Activated naive CD4-positive, alpha-beta T cell treated with anti-CD3 and anti-CD28 coated beads for 36 hours (primary cell): Measurements from ENCODE around the gene HCFC1. TPM values are rescaled to one million over a fixed set of nuclear protein-coding genes. Genes with fewer than 3 reads are reported as not detected.
A peak's percentile ranks its signal among the peaks of the same experiment; 100 is the strongest.

Experiments
- CTCF ChIA-PET: fragments of 350-600 bp; sonication (Branson Sonifier 250); formaldehyde crosslinking; loops from one replicate; lab custom pipeline; 2021; ENCODE audit warnings: antibody characterized with exemption; lab: Charles Lee
- DNase-seq: peaks from one replicate; pipeline ENCODE4 v3.0.0-alpha.2; 2020
- H3K27ac Mint-ChIP-seq: one replicate; pipeline ENCODE4 v1.8.0; 2021; ENCODE audit warnings: mild to moderate bottlenecking, mixed read lengths
- H3K27me3 Mint-ChIP-seq: one replicate; pipeline ENCODE4 v1.8.0; 2021; ENCODE audit warnings: low read depth, mixed read lengths
- H3K36me3 Mint-ChIP-seq: one replicate; pipeline ENCODE4 v1.8.0; 2021; ENCODE audit warnings: low read depth, mixed read lengths
- H3K4me1 Mint-ChIP-seq: one replicate; pipeline ENCODE4 v1.8.0; 2021; ENCODE audit warnings: low read depth, mixed read lengths
- H3K4me3 Mint-ChIP-seq: one replicate; pipeline ENCODE4 v1.8.0; 2021; ENCODE audit warnings: mild to moderate bottlenecking, moderate library complexity, mixed read lengths
- H3K9me3 Mint-ChIP-seq: one replicate; pipeline ENCODE4 v1.8.0; 2021; ENCODE audit warnings: mixed read lengths
- intact Hi-C: fragments of 100-400 bp; cut with micrococcal nuclease; formaldehyde crosslinking; loops from one replicate; pipeline ENCODE4 v1.15.1; 2023
- total RNA-seq, 2 experiments: library from RNA; stranded (reverse); gene quantifications; one replicate each; pipeline ENCODE4 v1.2.3, GENCODE V29; 2021

HCFC1 gene
- total RNA-seq, 2 experiments from 2014 or later = 85.0 to 86.1 TPM

DNA sequence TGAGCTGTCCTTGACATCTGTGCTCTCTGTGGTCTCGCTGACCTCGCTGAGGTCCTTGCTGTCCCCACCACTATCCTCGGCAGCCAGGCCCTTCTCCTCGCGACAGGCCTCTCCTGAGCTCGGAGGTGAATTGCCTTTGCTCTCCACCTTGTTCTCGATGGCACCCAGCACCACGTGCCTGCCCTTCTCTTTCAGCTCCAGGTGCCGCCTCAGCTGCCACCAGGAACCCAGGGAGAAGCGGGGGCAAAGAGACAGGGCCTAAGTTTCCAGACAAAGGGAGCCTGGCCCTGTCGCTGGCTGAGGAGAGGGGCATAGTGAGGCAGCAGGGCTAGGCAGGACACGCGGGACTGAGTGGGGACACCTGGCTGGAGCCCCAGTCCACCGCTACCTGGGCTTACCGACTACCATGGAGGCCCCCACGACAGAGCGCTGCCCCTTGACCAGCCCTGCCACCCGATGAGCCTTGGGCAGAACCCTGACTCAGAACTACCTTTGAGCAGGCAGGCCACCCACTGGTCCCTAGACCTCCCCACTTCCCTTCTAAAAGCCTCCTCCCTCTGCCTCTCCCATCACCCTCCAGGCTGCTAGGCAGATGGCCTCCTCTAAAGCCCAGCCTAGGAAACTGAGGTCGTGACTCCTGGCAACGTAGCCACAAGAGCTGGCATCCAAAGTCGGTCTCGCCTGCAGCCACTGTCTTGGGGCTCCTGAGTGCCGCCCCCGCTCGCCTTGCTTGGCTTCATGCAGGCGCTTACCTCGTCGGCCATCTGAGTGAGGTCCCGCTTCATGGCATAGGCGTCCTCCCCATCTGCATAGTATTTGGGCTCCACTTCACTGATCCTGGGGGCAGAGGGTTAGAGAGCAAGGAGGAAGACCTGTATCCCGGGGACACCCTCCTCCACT lies 41.4 kb downstream of the HCFC1 start:
- Mint-ChIP-seq H3K27ac (peak overlapping the region; percentile 61), H3K4me1 (peaks cover 29% of the 10 kb centered on the region), H3K4me3 (no peak overlapping the region), H3K36me3 (peaks cover 14% of the 10 kb centered on the region), H3K27me3 (no peaks in the 10 kb centered on the region), H3K9me3 (no peaks in the 10 kb centered on the region)
- DNase-seq = no peak
- CTCF ChIA-PET = interaction anchor here (10.6 kb wide), 1 partner anchor 17 kb away, joined by 82 read pairs; the partner anchor contains the start of gene RENBP
- intact Hi-C loops = no loop called here

- Mint-ChIP-seq H3K27ac (peak overlapping the region; percentile 79), H3K4me3 (peak overlapping the region; percentile 86)
Observed at GRCh38 chrX:153929576-153929975, 42.0 kb downstream of the HCFC1 start.

GRCh38 chrX:153928846-153929245 lies 42.8 kb downstream of the HCFC1 start:
- Mint-ChIP-seq H3K27ac (peak overlapping the region; percentile 79), H3K4me3 (peak overlapping the region; percentile 86), H3K36me3 (peaks cover 21% of the 10 kb centered on the region), H3K27me3 (no peaks in the 10 kb centered on the region), H3K9me3 (no peaks in the 10 kb centered on the region), H3K4me1 (peaks cover 28% of the 10 kb centered on the region)
- no peak for DNase-seq
- CTCF ChIA-PET = interaction anchor here (10.6 kb wide), 1 partner anchor 18 kb away, joined by 82 read pairs; the partner anchor contains the start of gene RENBP
- intact Hi-C loops = loop anchor here (1.0 to 5.0 kb wide), 5 partner anchors 38 to 468 kb away; partner anchors contain the start of genes HCFC1, IDH3G, RPL10 and SSR4

More at GRCh38 chrX:153929576-153929975, 42.0 kb downstream of the HCFC1 start:
- no peaks in the 10 kb centered on the region for H3K27me3 Mint-ChIP-seq
- intact Hi-C loops = loop anchor here (5.0 kb wide), 2 partner anchors 93 to 468 kb away; partner anchors contain the start of gene RPL10
- no peak for DNase-seq
- CTCF ChIA-PET = interaction anchor here (10.6 kb wide), 1 partner anchor 17 kb away, joined by 82 read pairs; the partner anchor contains the start of gene RENBP
- H3K9me3 Mint-ChIP-seq = no peaks in the 10 kb centered on the region
- H3K36me3 Mint-ChIP-seq = peaks cover 16% of the 10 kb centered on the region
- peaks cover 29% of the 10 kb centered on the region for H3K4me1 Mint-ChIP-seq

GRCh38 chrX:153927922-153928760 lies 43.5 kb downstream of the HCFC1 start:
- Mint-ChIP-seq H3K27ac (peak overlapping the region; percentile 98), H3K27me3 (no peaks in the 10 kb centered on the region), H3K36me3 (peaks cover 25% of the 10 kb centered on the region), H3K4me1 (peaks cover 28% of the 10 kb centered on the region), H3K4me3 (peak overlapping the region; percentile 88), H3K9me3 (no peaks in the 10 kb centered on the region)
- intact Hi-C loops = loop anchor here (1.0 to 5.0 kb wide), 7 partner anchors 7 to 469 kb away; partner anchors contain the start of genes HCFC1, IDH3G, NAA10 and RPL10
- CTCF ChIA-PET = interaction anchor here (0.6 to 10.6 kb wide), 4 partner anchors 12 to 86 kb away, joined by 3 to 82 read pairs (median 5); partner anchors contain the start of gene RENBP
- peak; percentile 93 for DNase-seq

DNA sequence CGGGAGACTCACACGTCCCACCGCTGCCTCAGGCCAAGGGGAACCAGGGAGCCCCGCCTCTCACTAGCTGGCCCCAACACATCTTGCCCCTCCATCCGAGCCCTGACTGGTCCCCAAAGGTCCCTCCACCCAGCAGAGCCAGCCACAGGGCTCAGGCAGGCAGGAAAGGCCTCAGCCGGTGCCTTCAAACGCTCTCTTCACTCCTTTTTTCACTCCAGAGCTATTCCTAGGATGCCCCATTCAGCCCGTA lies 44.0 kb downstream of the HCFC1 start:
- CTCF ChIA-PET = interaction anchor here (0.6 to 10.6 kb wide), 5 partner anchors 13 to 109 kb away, joined by 3 to 82 read pairs (median 4); partner anchors contain the start of gene RENBP
- Mint-ChIP-seq H3K4me3 (peak overlapping the region; percentile 88), H3K36me3 (peaks cover 25% of the 10 kb centered on the region), H3K4me1 (peaks cover 31% of the 10 kb centered on the region), H3K27me3 (no peaks in the 10 kb centered on the region), H3K9me3 (no peaks in the 10 kb centered on the region), H3K27ac (peak overlapping the region; percentile 98)
- intact Hi-C loops = loop anchor here (1.0 to 5.0 kb wide), 4 partner anchors 8 to 470 kb away; partner anchors contain the start of genes NAA10 and RPL10
- DNase-seq = peak; percentile 22

DNA sequence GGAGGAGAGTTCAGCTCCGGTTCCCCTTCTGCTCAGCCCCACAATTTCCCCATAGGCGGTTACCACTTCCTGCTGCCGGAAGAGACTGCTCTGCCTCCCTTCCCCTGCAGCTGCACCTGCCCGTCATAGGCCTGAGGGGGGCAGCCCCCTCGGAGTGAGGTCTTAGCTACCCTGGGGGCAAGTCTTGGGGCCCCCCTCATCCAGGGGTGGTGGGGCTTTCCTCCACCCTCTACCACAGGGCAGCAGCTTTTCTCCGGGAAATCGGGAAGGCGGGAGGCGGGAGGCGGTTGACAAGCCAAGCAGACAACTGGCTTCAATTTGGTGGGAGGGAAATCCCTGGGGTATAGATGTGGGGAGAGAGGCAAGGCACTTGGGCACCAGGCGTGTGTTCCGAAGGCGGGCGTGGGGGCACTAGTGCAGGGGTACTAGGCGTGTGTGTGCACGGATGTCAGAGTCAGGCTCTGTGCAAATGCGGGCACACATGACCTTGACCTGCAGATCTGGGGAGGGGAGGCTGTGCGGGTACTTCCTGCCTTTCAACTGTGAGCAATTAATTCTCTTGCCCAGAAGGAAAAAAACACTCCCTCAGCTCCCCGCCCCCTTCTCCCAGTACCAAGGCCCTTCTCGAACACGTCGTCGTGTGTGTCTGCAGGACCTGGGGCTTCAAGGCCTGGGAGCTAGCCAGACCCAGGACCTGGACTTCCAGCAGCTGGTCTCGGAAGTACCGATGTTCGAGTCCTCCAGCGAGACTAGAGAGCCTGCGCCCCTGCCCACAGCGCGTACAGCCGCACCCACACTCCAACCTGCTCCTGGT lies 44.6 kb downstream of the HCFC1 start:
- peaks cover 27% of the 10 kb centered on the region for H3K36me3 Mint-ChIP-seq
- H3K4me1 Mint-ChIP-seq = peaks cover 35% of the 10 kb centered on the region
- H3K4me3 Mint-ChIP-seq = peak overlapping the region; percentile 88
- DNase-seq = peak; percentile 85
- H3K27ac Mint-ChIP-seq = peak overlapping the region; percentile 98
- CTCF ChIA-PET = interaction anchor here (0.6 to 10.6 kb wide), 7 partner anchors 10 to 164 kb away, joined by 3 to 82 read pairs (median 4); partner anchors contain the start of gene RENBP
- H3K9me3 Mint-ChIP-seq = no peaks in the 10 kb centered on the region
- no peaks in the 10 kb centered on the region for H3K27me3 Mint-ChIP-seq
- intact Hi-C loops = loop anchor here (1.0 to 5.0 kb wide), 4 partner anchors 8 to 470 kb away; partner anchors contain the start of genes NAA10 and RPL10

DNA sequence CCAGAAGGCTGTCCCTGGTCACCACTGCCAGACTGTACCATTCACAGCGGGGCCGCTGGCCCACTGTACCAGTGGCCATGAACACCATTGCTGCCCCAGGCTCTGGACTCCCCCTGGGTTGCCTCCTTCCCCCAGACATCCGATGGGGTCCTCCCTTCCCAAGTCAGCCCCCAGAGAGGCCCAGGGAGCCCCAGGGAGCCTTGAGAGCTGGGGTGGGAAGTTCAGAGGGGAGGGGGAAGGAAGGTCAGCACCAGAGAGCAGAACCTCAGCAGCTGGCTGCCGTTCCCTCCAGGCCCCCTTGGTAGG lies 45.1 kb downstream of the HCFC1 start:
- Mint-ChIP-seq H3K9me3 (no peaks in the 10 kb centered on the region), H3K27me3 (no peaks in the 10 kb centered on the region), H3K4me1 (peaks cover 38% of the 10 kb centered on the region), H3K36me3 (peaks cover 26% of the 10 kb centered on the region), H3K4me3 (peak overlapping the region; percentile 88), H3K27ac (peak overlapping the region; percentile 98)
- CTCF ChIA-PET = interaction anchor here (0.7 to 10.6 kb wide), 7 partner anchors 11 to 447 kb away, joined by 3 to 82 read pairs (median 4); partner anchors contain the start of genes FLNA and RENBP
- no peak for DNase-seq
- intact Hi-C loops = loop anchor here (5.0 kb wide), 2 partner anchors 96 to 471 kb away; partner anchors contain the start of gene RPL10

GRCh38 chrX:153925739-153926551 lies 45.7 kb downstream of the HCFC1 start, which contains the start of gene ARHGAP4:
TSS of gene ARHGAP4 (minus strand) at chrX:153926264. CDS start at chrX:153926202, 62 bp downstream.
- Mint-ChIP-seq H3K36me3 (peaks cover 23% of the 10 kb centered on the region), H3K4me3 (peak within 1 kb of the TSS; percentile 92), H3K27ac (peak within 1 kb of the TSS; percentile 98), H3K27me3 (no peaks in the 10 kb centered on the region), H3K4me1 (peaks cover 32% of the 10 kb centered on the region), H3K9me3 (no peaks in the 10 kb centered on the region)
- intact Hi-C loops = loop anchor here (2.0 to 5.0 kb wide), 3 partner anchors 25 to 471 kb away; partner anchors contain the start of gene RPL10
- CTCF ChIA-PET = interaction anchor here (0.7 to 10.6 kb wide), 6 partner anchors 11 to 448 kb away, joined by 3 to 82 read pairs (median 4); partner anchors contain the start of genes FLNA and RENBP
- DNase-seq = peak; percentile 56

- no peaks in the 10 kb centered on the region for H3K27me3 Mint-ChIP-seq
- H3K27ac Mint-ChIP-seq = peak overlapping the region; percentile 98
- H3K36me3 Mint-ChIP-seq = peaks cover 19% of the 10 kb centered on the region
- no peaks in the 10 kb centered on the region for H3K9me3 Mint-ChIP-seq
- peaks cover 26% of the 10 kb centered on the region for H3K4me1 Mint-ChIP-seq
- CTCF ChIA-PET = interaction anchor here (0.7 to 10.6 kb wide), 5 partner anchors 22 to 448 kb away, joined by 3 to 82 read pairs (median 4); partner anchors contain the start of genes FLNA and RENBP
- peak; percentile 27 for DNase-seq
- intact Hi-C loops = loop anchor here (2.0 to 5.0 kb wide), 3 partner anchors 25 to 472 kb away; partner anchors contain the start of gene RPL10
- peak overlapping the region; percentile 92 for H3K4me3 Mint-ChIP-seq
Observed at GRCh38 chrX:153925387-153925738, 46.3 kb downstream of the HCFC1 start.
